DOHH2 (cell line): ENCODE results near the gene SYNDIG1.

Experiments
- H3F3A ChIP-seq: fragments of 200-600 bp; sonication (generic), shearing (Covaris generic); 2 replicates; pipeline ENCODE4 v1.6.0; 2016; ENCODE audit warnings: antibody characterized with exemption, mild to moderate bottlenecking; ENCODE audit not compliant: control insufficient read depth, insufficient read depth
- H3K27ac ChIP-seq: fragments of 200-600 bp; sonication (generic); 2 replicates; pipeline ENCODE4 v1.5.1; 2014; ENCODE audit warnings: low read depth, mild to moderate bottlenecking, low read length, moderate library complexity
- H3K27me3 ChIP-seq: fragments of 200-600 bp; sonication (generic); 2 replicates; pipeline ENCODE4 v1.6.1; 2014; ENCODE audit warnings: mild to moderate bottlenecking, low read length, mixed read lengths; ENCODE audit not compliant: control insufficient read depth
- H3K36me3 ChIP-seq: fragments of 200-600 bp; sonication (generic); 2 replicates; pipeline ENCODE4 v1.6.1; 2014; ENCODE audit warnings: mild to moderate bottlenecking, low read length, moderate library complexity, mixed read lengths; ENCODE audit not compliant: control insufficient read depth
- H3K4me1 ChIP-seq: fragments of 200-600 bp; sonication (generic); 2 replicates; pipeline ENCODE4 v1.6.1; 2014; ENCODE audit warnings: mild to moderate bottlenecking, low read length, mixed read lengths; ENCODE audit not compliant: control insufficient read depth
- H3K4me2 ChIP-seq: fragments of 200-600 bp; sonication (generic); 2 replicates; pipeline ENCODE4 v1.6.0; 2014; ENCODE audit warnings: mild to moderate bottlenecking, low read length, moderate library complexity
- H3K4me3 ChIP-seq: fragments of 200-600 bp; sonication (generic); 2 replicates; pipeline ENCODE4 v1.5.1; 2014; ENCODE audit warnings: mild to moderate bottlenecking, low read length, mixed read lengths
- H3K79me2 ChIP-seq: fragments of 200-600 bp; sonication (generic); 2 replicates; pipeline ENCODE4 v1.6.1; 2014; ENCODE audit warnings: mild to moderate bottlenecking, low read length, mixed read lengths; ENCODE audit not compliant: control insufficient read depth
- H3K9me2 ChIP-seq: fragments of 200-600 bp; sonication (generic); replicated peaks from 2 replicates; pipeline ENCODE4 v1.6.1; 2014; ENCODE audit warnings: mild to moderate bottlenecking, low read length, mixed read lengths; ENCODE audit not compliant: control insufficient read depth
- H3K9me3 ChIP-seq: fragments of 200-600 bp; sonication (generic); 2 replicates; pipeline ENCODE4 v1.6.1; 2014; ENCODE audit warnings: antibody characterized with exemption, low read length, mixed read lengths; ENCODE audit not compliant: control insufficient read depth, insufficient read depth
- H4K20me1 ChIP-seq: fragments of 200-600 bp; sonication (generic); 2 replicates; pipeline ENCODE4 v1.6.0; 2014; ENCODE audit warnings: low read depth, mild to moderate bottlenecking, antibody characterized with exemption, low read length, moderate library complexity; ENCODE audit not compliant: control insufficient read depth, insufficient read depth
- CTCF ChIP-seq: fragments of 200-600 bp; sonication (generic); IDR thresholded peaks from one replicate; pipeline ENCODE4 v1.5.1; 2014; ENCODE audit warnings: antibody characterized with exemption, mild to moderate bottlenecking, low read depth, low read length; ENCODE audit not compliant: poor library complexity, severe bottlenecking
- EZH2phosphoT487 ChIP-seq: fragments of 200-600 bp; sonication (generic); IDR thresholded peaks from 2 replicates; pipeline ENCODE4 v1.6.1; 2017; ENCODE audit warnings: borderline replicate concordance, mild to moderate bottlenecking, antibody characterized with exemption, low read length, moderate library complexity, mixed read lengths

SYNDIG1 gene

GRCh38 chr20:24542721-24543120 is 73.3 kb downstream of the SYNDIG1 start:
- Histone ChIP-seq H3K27ac (no peak overlapping the region), H3K27me3 (no peaks in the 10 kb centered on the region), H3K9me2 (no peaks in the 10 kb centered on the region), H3K36me3 (no peaks in the 10 kb centered on the region), H3F3A (no peaks in the 10 kb centered on the region), H3K4me3 (no peak overlapping the region), H3K9me3 (no peaks in the 10 kb centered on the region), H3K4me1 (no peaks in the 10 kb centered on the region), H3K79me2 (no peaks in the 10 kb centered on the region), H3K4me2 (no peak overlapping the region), H4K20me1 (no peaks in the 10 kb centered on the region)
- TF ChIP-seq CTCF (no peak), EZH2phosphoT487 (no peak)

DNA sequence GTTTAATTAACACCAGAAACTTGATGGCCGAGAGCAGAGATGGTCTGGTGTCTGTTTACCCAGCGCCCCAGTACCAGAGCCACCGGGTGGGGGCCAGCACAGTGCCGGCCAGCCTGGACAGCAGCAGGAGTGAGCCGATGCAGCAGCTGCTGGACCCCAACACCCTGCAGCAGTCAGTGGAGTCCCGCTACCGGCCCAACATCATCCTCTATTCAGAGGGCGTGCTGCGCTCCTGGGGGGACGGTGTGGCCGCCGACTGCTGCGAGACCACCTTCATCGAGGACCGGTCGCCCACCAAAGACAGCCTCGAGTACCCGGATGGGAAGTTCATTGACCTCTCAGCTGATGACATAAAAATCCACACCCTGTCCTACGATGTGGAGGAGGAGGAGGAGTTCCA is 73.7 kb downstream of the SYNDIG1 start:
- H3K9me3 ChIP-seq: no peaks in the 10 kb centered on the region
- H3K27me3 ChIP-seq: no peaks in the 10 kb centered on the region
- no peaks in the 10 kb centered on the region for H3K9me2 ChIP-seq
- no peaks in the 10 kb centered on the region for H3K79me2 ChIP-seq
- H3K36me3 ChIP-seq: no peaks in the 10 kb centered on the region
- H3K4me2 ChIP-seq: no peak overlapping the region
- no peaks in the 10 kb centered on the region for H3F3A ChIP-seq
- H4K20me1 ChIP-seq: no peaks in the 10 kb centered on the region
- no peak for TF ChIP-seq CTCF
- no peak for TF ChIP-seq EZH2phosphoT487
- no peak overlapping the region for H3K4me3 ChIP-seq
- no peak overlapping the region for H3K27ac ChIP-seq
- no peaks in the 10 kb centered on the region for H3K4me1 ChIP-seq

GRCh38 chr20:24543741-24544140 is 74.3 kb downstream of the SYNDIG1 start:
- Histone ChIP-seq H3K4me3 (no peak overlapping the region), H3K4me2 (no peak overlapping the region), H4K20me1 (no peaks in the 10 kb centered on the region), H3K9me2 (no peaks in the 10 kb centered on the region), H3K27ac (no peak overlapping the region), H3F3A (no peaks in the 10 kb centered on the region), H3K4me1 (no peaks in the 10 kb centered on the region), H3K9me3 (no peaks in the 10 kb centered on the region), H3K27me3 (no peaks in the 10 kb centered on the region), H3K79me2 (no peaks in the 10 kb centered on the region), H3K36me3 (no peaks in the 10 kb centered on the region)
- no peak for TF ChIP-seq CTCF
- TF ChIP-seq EZH2phosphoT487: no peak

GRCh38 chr20:24544371-24544770 is 74.9 kb downstream of the SYNDIG1 start:
- H3K4me3 ChIP-seq: no peak overlapping the region
- no peaks in the 10 kb centered on the region for H3K4me1 ChIP-seq
- no peaks in the 10 kb centered on the region for H3K27me3 ChIP-seq
- no peaks in the 10 kb centered on the region for H4K20me1 ChIP-seq
- H3F3A ChIP-seq: no peaks in the 10 kb centered on the region
- H3K79me2 ChIP-seq: no peaks in the 10 kb centered on the region
- H3K27ac ChIP-seq: no peak overlapping the region
- TF ChIP-seq CTCF: no peak
- TF ChIP-seq EZH2phosphoT487: no peak
- no peaks in the 10 kb centered on the region for H3K36me3 ChIP-seq
- H3K9me2 ChIP-seq: no peaks in the 10 kb centered on the region
- H3K9me3 ChIP-seq: no peaks in the 10 kb centered on the region
- H3K4me2 ChIP-seq: no peak overlapping the region
